Naive thymus-derived CD4-positive, alpha-beta T cell (primary cell): ENCODE measurements around the gene FAM149B1. TPM values are rescaled to one million over a fixed set of nuclear protein-coding genes. Genes with fewer than 3 reads are reported as not detected.

Experiments used
- ATAC-seq: fragments of 150-1000 bp; cut with Tn5 transposase; 2 replicates; pipeline ENCODE4 v1.10.0; 2021; ENCODE audit warnings: mild to moderate bottlenecking, moderate library complexity
- CTCF ChIA-PET: fragments of 350-600 bp; sonication (Branson Sonifier 250); formaldehyde crosslinking; loops from one replicate; lab custom pipeline; 2021; ENCODE audit warnings: antibody characterized with exemption; lab: Charles Lee
- POLR2A ChIA-PET: fragments of 350-600 bp; sonication (Branson Sonifier 250); formaldehyde crosslinking; loops from one replicate; lab custom pipeline; 2021; ENCODE audit warnings: antibody characterized with exemption, inconsistent platforms; lab: Charles Lee
- DNase-seq, 9 donors: peaks; one replicate each; pipeline versions ENCODE4 v3.0.0 to v3.0.0-alpha.2; 2020 to 2022; ENCODE audit warnings: mixed read lengths in 1 of 9
- H3K27ac ChIP-seq: one replicate; pipeline ENCODE4 v1.7.0; 2013; ENCODE audit warnings: mild to moderate bottlenecking, low read depth, low read length, moderate library complexity
- H3K27me3 ChIP-seq, 2 donors: one replicate each; pipeline ENCODE4 v1.7.0; 2013; ENCODE audit warnings: low read length in 2 of 2, mild to moderate bottlenecking in 2 of 2, moderate library complexity in 2 of 2; ENCODE audit not compliant: control insufficient read depth in 2 of 2, insufficient read depth in 2 of 2
- H3K36me3 ChIP-seq, 3 experiments: 1 replicate in 2 of 3; 2 replicates in 1 of 3; pipeline ENCODE4 v1.7.0; 2013; ENCODE audit warnings: low read length in 3 of 3, mild to moderate bottlenecking in 3 of 3, moderate library complexity in 1 of 3; ENCODE audit not compliant: insufficient read depth in 3 of 3, control insufficient read depth in 2 of 3
- H3K4me1 ChIP-seq, 2 donors: one replicate each; pipeline ENCODE4 v1.7.0; 2013; ENCODE audit warnings: low read length in 2 of 2, mild to moderate bottlenecking in 2 of 2, moderate library complexity in 1 of 2; ENCODE audit not compliant: control insufficient read depth in 2 of 2, insufficient read depth in 2 of 2
- H3K4me3 ChIP-seq: 2 replicates; pipeline ENCODE4 v1.7.0; 2013; ENCODE audit warnings: mild to moderate bottlenecking, low read length
- H3K9me3 ChIP-seq, 3 experiments: 1 replicate in 2 of 3; 2 replicates in 1 of 3; pipeline ENCODE4 v1.7.0; 2013; ENCODE audit warnings: low read length in 3 of 3; ENCODE audit not compliant: control insufficient read depth in 2 of 3
- H3K27ac Mint-ChIP-seq, 9 donors: one replicate each; pipeline ENCODE4 v1.8.0; 2020 to 2022; ENCODE audit warnings: mixed read lengths in 9 of 9, mild to moderate bottlenecking in 8 of 9, moderate library complexity in 5 of 9, inconsistent platforms in 2 of 9
- H3K27me3 Mint-ChIP-seq, 5 donors: one replicate each; pipeline ENCODE4 v1.8.0; 2021 to 2022; ENCODE audit warnings: mixed read lengths in 5 of 5, mild to moderate bottlenecking in 1 of 5
- H3K36me3 Mint-ChIP-seq, 5 donors: one replicate each; pipeline ENCODE4 v1.8.0; 2020 to 2022; ENCODE audit warnings: mixed read lengths in 5 of 5, mild to moderate bottlenecking in 3 of 5, inconsistent platforms in 1 of 5
- H3K4me1 Mint-ChIP-seq, 7 donors: one replicate each; pipeline ENCODE4 v1.8.0; 2020 to 2022; ENCODE audit warnings: mixed read lengths in 7 of 7, mild to moderate bottlenecking in 3 of 7, inconsistent platforms in 1 of 7
- H3K4me3 Mint-ChIP-seq, 10 donors: one replicate each; pipeline ENCODE4 v1.8.0; 2020 to 2022; ENCODE audit warnings: mild to moderate bottlenecking in 10 of 10, mixed read lengths in 10 of 10, moderate library complexity in 6 of 10, inconsistent platforms in 2 of 10
- H3K9me3 Mint-ChIP-seq, 11 donors: one replicate each; pipeline ENCODE4 v1.8.0; 2020 to 2022; ENCODE audit warnings: mixed read lengths in 11 of 11, mild to moderate bottlenecking in 4 of 11, inconsistent platforms in 1 of 11, moderate library complexity in 1 of 11
- intact Hi-C, 2 donors: fragments of 100-400 bp; cut with micrococcal nuclease; formaldehyde crosslinking; loops; one replicate each; pipeline ENCODE4 v1.15.1; 2023
- polyA plus RNA-seq, 2 donors: library from polyadenylated mRNA; unstranded; fragments of 300-500 nt; fragmentation: Illumina TruSeq; gene quantifications; one replicate each; pipeline ENCODE4 v1.2.3, GENCODE V29; 2021
- total RNA-seq, 6 experiments: library from RNA in 5 of 6; stranded (reverse) in 5 of 6; gene quantifications; 1 replicate in 5 of 6; 2 replicates in 1 of 6; pipeline ENCODE4 v1.2.3 and lab custom pipeline; 2021 to 2026

Gene FAM149B1
- total and polyA plus RNA-seq, 7 experiments from 2014 or later: 4.6 to 21.0 (median 15.8) TPM

- intact Hi-C loops: no loop called here
- peaks cover 0 to 7% (median 0%) of the 10 kb centered on the region in 5 donors for H3K27me3 Mint-ChIP-seq
- Histone ChIP-seq H3K27ac (no peak overlapping the region), H3K4me1 (no peaks in the 10 kb centered on the region), H3K9me3 (no peaks in the 10 kb centered on the region), H3K27me3 (no peaks in the 10 kb centered on the region), H3K4me3 (no peak overlapping the region), H3K36me3 (no peaks in the 10 kb centered on the region)
- H3K9me3 Mint-ChIP-seq: peaks cover 0 to 12% (median 4%) of the 10 kb centered on the region in 11 donors
- peaks cover 0 to under 1% (median 0%) of the 10 kb centered on the region in 7 donors for H3K4me1 Mint-ChIP-seq
- DNase-seq: no peak
- CTCF ChIA-PET: no interaction called here
- peaks cover 4 to 27% (median 21%) of the 10 kb centered on the region in 5 donors for H3K36me3 Mint-ChIP-seq
- H3K4me3 Mint-ChIP-seq: no peak overlapping the region
- H3K27ac Mint-ChIP-seq: no peak overlapping the region
- POLR2A ChIA-PET: no interaction called here
- ATAC-seq: no peak
These were observed 122.0 kb downstream of the FAM149B1 start for GRCh38 chr10:73289958-73290357.

DNA sequence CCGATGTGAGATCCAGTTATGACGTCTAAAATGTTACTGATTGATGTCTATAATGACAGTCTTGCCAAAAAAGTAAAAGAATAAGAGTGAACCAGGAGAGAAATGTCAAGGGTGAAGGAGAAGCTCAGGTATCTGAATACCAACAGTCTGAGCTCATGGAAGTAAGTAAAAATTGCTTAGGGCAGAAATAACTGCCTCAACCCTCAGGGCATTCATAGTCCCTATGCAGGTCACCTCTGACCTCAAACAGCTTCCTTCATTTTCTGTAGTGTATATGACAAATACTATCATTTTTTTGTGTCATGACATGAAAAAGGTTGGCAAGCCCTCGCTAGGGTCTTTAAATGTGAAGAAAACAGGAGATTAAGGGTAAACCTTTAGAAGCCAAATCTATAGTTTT, 125.5 kb downstream of the FAM149B1 start:
- peaks cover 0 to 12% (median 4%) of the 10 kb centered on the region in 11 donors for H3K9me3 Mint-ChIP-seq

More for the DNA sequence above, 125.5 kb downstream of the FAM149B1 start:
- Mint-ChIP-seq H3K27ac (no peak overlapping the region), H3K4me3 (no peak overlapping the region), H3K27me3 (peaks cover 0 to 22% (median 0%) of the 10 kb centered on the region in 5 donors), H3K4me1 (peaks cover 0 to 4% (median 0%) of the 10 kb centered on the region in 7 donors), H3K36me3 (peaks cover 4 to 31% (median 25%) of the 10 kb centered on the region in 5 donors)
- ChIA-PET POLR2A (interaction anchor here (0.7 kb wide), 1 partner anchor 507 kb away, joined by 3 read pairs; no protein-coding TSS in a partner anchor), CTCF (no interaction called here)
- intact Hi-C loops: no loop called here
- Histone ChIP-seq H3K36me3 (no peaks in the 10 kb centered on the region), H3K9me3 (no peaks in the 10 kb centered on the region), H3K4me1 (no peaks in the 10 kb centered on the region), H3K4me3 (no peak overlapping the region), H3K27ac (no peak overlapping the region), H3K27me3 (no peaks in the 10 kb centered on the region)
- ATAC-seq (no peak), DNase-seq (no peak)

Other genes with a start within 250 kb of the FAM149B1 start
- not detected for gene PLA2G12B, start 213.3 kb upstream of the FAM149B1 start, total RNA-seq
- not detected for gene PLA2G12B, start 213.3 kb upstream of the FAM149B1 start, polyA plus RNA-seq
- 10 to 100 TPM; 10.5 to 74.7 (median 14.7) TPM for gene P4HA1, start 71.3 kb upstream of the FAM149B1 start, total RNA-seq
- 10 to 100 TPM; 13.4 to 16.8 TPM for gene P4HA1, start 71.3 kb upstream of the FAM149B1 start, polyA plus RNA-seq
- gene NUDT13, start 57.7 kb upstream of the FAM149B1 start, total RNA-seq: 1 to 10 TPM; 1.2 to 3.5 (median 1.5) TPM
- gene NUDT13, start 57.7 kb upstream of the FAM149B1 start, polyA plus RNA-seq: 1 to 10 TPM; 1.3 to 1.5 TPM
- gene ECD, start 111 bp upstream of the FAM149B1 start, total RNA-seq: 10 to 100 TPM; 30.2 to 42.7 (median 33.1) TPM
- gene ECD, start 111 bp upstream of the FAM149B1 start, polyA plus RNA-seq: 10 to 100 TPM; 31.9 to 33.1 TPM
- 10 to 100 TPM; 14.5 to 47.7 (median 26.8) TPM for gene DNAJC9, start 79.1 kb downstream of the FAM149B1 start, total RNA-seq
- gene DNAJC9, start 79.1 kb downstream of the FAM149B1 start, polyA plus RNA-seq: 10 to 100 TPM; 31.2 to 33.8 TPM
- 10 to 100 TPM; 29.6 to 99.9 (median 47.6) TPM for gene MRPS16, start 84.5 kb downstream of the FAM149B1 start, total RNA-seq
- 100 to 1,000 TPM in 1 of 2 donors, 10 to 100 TPM in 1; 76.1 to 104 TPM for gene MRPS16, start 84.5 kb downstream of the FAM149B1 start, polyA plus RNA-seq
- 1 to 10 TPM in 4 of 5 experiments, under 1 TPM in 1; 0.80 to 5.4 (median 4.6) TPM for gene CFAP70, start 190.7 kb downstream of the FAM149B1 start, total RNA-seq
- under 1 TPM; 0.66 to 0.69 TPM for gene CFAP70, start 190.7 kb downstream of the FAM149B1 start, polyA plus RNA-seq
- 100 to 1,000 TPM in 1 of 5 experiments, 10 to 100 TPM in 4; 74.8 to 118 (median 97.3) TPM for gene ANXA7, start 245.9 kb downstream of the FAM149B1 start, total RNA-seq
- gene ANXA7, start 245.9 kb downstream of the FAM149B1 start, polyA plus RNA-seq: 100 to 1,000 TPM; 187 to 205 TPM